ENCODE data around the gene PTPN9. TPM values are rescaled to one million over a fixed set of nuclear protein-coding genes. Genes with fewer than 3 reads are reported as not detected.
"Not testable (repeated sequence)": the region's sequence is repeated elsewhere in the genome, so short reads cannot be mapped to it uniquely, and the experiment has no call there.

PTPN9 gene
- total RNA-seq, 1 donor from 2014 or later = 8.6 TPM

DNA sequence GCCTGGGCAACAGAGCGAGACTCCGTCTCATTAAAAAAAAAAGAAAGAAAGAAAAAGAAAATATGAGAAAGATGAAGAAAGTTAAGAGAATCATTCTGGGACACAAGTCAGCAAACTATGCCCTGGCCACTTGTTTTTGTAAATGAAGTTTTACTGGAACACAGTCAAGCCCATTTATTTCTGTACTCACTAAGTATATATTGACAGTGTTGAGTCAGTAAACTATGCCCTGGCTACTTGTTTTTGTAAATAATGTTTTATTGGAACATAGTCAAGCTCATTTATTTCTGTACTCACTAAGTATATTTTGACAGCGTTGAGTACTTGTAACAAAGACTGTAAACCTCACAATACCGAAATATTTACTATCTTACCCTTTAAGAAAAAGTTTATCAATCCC, 85.4 kb downstream of the PTPN9 start:
- Histone ChIP-seq H3K27me3 (no peaks in the 10 kb centered on the region), H3K27ac (no peak overlapping the region), H3K4me2 (no peak overlapping the region), H3K79me2 (ENCODE audit: low read depth) (no peaks in the 10 kb centered on the region), H3F3A (ENCODE audit: low read depth) (peaks cover 4% of the 10 kb centered on the region), H3K9me3 (ENCODE audit: low read depth) (no peaks in the 10 kb centered on the region), H3K36me3 (no peaks in the 10 kb centered on the region), H4K20me1 (ENCODE audit: low read depth) (no peaks in the 10 kb centered on the region), H3K4me3 (no peak overlapping the region), H2AFZ (replicated peaks) (no peak overlapping the region), H3K4me1 (no peaks in the 10 kb centered on the region), H3K9ac (no peak overlapping the region)
- no peaks in the 10 kb centered on the region for H3K4me1 Mint-ChIP-seq
- H3K4me3 Mint-ChIP-seq = no peak overlapping the region
- no peak for TF ChIP-seq EZH2 (IDR thresholded peaks at IDR 0.05)
- no peak for TF ChIP-seq CTCF (IDR thresholded peaks at IDR 0.05)
- TF ChIP-seq EZH2phosphoT487 (IDR thresholded peaks at IDR 0.05) = no peak
- H3K27me3 Mint-ChIP-seq (ENCODE audit: insufficient read depth, low read depth) = peaks cover 2% of the 10 kb centered on the region
- no peaks in the 10 kb centered on the region for H3K9me3 Mint-ChIP-seq
- H3K27ac Mint-ChIP-seq = no peak overlapping the region
- peaks cover 20% of the 10 kb centered on the region for H3K36me3 Mint-ChIP-seq
- DNase-seq (ENCODE audit: low spot score) = no peak

GRCh38 chr15:75483961-75484360, 95.2 kb downstream of the PTPN9 start:
- no peak overlapping the region for H3K4me3 Mint-ChIP-seq
- TF ChIP-seq CTCF (IDR thresholded peaks at IDR 0.05) (no peak), EZH2phosphoT487 (IDR thresholded peaks at IDR 0.05) (no peak), EZH2 (IDR thresholded peaks at IDR 0.05) (no peak)
- H3K4me1 Mint-ChIP-seq = no peaks in the 10 kb centered on the region
- H3F3A ChIP-seq (ENCODE audit: low read depth) = no peaks in the 10 kb centered on the region
- no peaks in the 10 kb centered on the region for H3K9me3 ChIP-seq (ENCODE audit: low read depth)
- H3K27me3 ChIP-seq = no peaks in the 10 kb centered on the region
- H2AFZ ChIP-seq (replicated peaks) = no peak overlapping the region
- no peak overlapping the region for H3K27ac ChIP-seq
- H3K4me1 ChIP-seq = no peaks in the 10 kb centered on the region
- H4K20me1 ChIP-seq (ENCODE audit: low read depth) = no peaks in the 10 kb centered on the region
- peaks cover 16% of the 10 kb centered on the region for H3K9me3 Mint-ChIP-seq
- peaks cover 2% of the 10 kb centered on the region for H3K27me3 Mint-ChIP-seq (ENCODE audit: insufficient read depth, low read depth)
- no peak overlapping the region for H3K4me2 ChIP-seq
- peaks cover 42% of the 10 kb centered on the region for H3K36me3 Mint-ChIP-seq
- H3K79me2 ChIP-seq (ENCODE audit: low read depth) = no peaks in the 10 kb centered on the region
- no peak for DNase-seq (ENCODE audit: low spot score)
- H3K9ac ChIP-seq = no peak overlapping the region
- no peak overlapping the region for H3K27ac Mint-ChIP-seq
- H3K36me3 ChIP-seq = peaks cover 7% of the 10 kb centered on the region
- H3K4me3 ChIP-seq = no peak overlapping the region

DNA sequence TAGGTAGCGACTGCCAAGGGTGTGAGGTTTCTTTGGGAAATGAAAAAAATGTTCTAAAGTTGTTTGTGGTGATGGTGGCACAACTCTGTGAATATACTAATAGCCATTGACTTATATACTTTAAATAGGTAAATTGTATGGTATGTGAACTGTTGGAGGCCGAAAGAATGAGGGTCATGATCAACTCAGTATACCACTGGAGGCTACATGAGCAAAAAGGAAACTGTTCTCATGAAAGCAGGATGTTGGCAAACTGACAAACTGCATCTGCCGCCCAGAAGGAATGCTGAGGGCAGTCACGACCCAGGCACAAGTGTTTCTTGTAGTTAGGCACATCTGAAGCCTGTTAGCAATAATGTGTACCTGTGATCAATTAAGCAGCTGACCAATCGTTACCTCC, 95.6 kb downstream of the PTPN9 start:
- H3K36me3 ChIP-seq; H3K4me1 ChIP-seq; H3K4me1 Mint-ChIP-seq; H3K9ac ChIP-seq; H3K27me3 Mint-ChIP-seq (ENCODE audit: insufficient read depth, low read depth); H3K4me2 ChIP-seq; H3K4me3 Mint-ChIP-seq; H3K27me3 ChIP-seq; H3K4me3 ChIP-seq; H3K9me3 ChIP-seq (ENCODE audit: low read depth); H4K20me1 ChIP-seq (ENCODE audit: low read depth); H3K79me2 ChIP-seq (ENCODE audit: low read depth); H3K27ac ChIP-seq; H2AFZ ChIP-seq (replicated peaks); H3K27ac Mint-ChIP-seq; H3F3A ChIP-seq (ENCODE audit: low read depth); DNase-seq (ENCODE audit: low spot score): not testable (repeated sequence)
- H3K36me3 Mint-ChIP-seq = peaks cover 45% of the 10 kb centered on the region
- peaks cover 16% of the 10 kb centered on the region for H3K9me3 Mint-ChIP-seq

GRCh38 chr15:75483106-75483505, 96.0 kb downstream of the PTPN9 start:
- Mint-ChIP-seq H3K36me3 (peaks cover 48% of the 10 kb centered on the region), H3K4me3 (no peak overlapping the region), H3K27me3 (ENCODE audit: insufficient read depth, low read depth) (peaks cover 2% of the 10 kb centered on the region), H3K4me1 (no peaks in the 10 kb centered on the region), H3K27ac (no peak overlapping the region), H3K9me3 (peaks cover 16% of the 10 kb centered on the region)
- no peaks in the 10 kb centered on the region for H3K79me2 ChIP-seq (ENCODE audit: low read depth)
- no peak overlapping the region for H3K27ac ChIP-seq
- no peaks in the 10 kb centered on the region for H3K9me3 ChIP-seq (ENCODE audit: low read depth)
- TF ChIP-seq CTCF (IDR thresholded peaks at IDR 0.05) = no peak
- no peak for TF ChIP-seq EZH2 (IDR thresholded peaks at IDR 0.05)
- H3K4me3 ChIP-seq = no peak overlapping the region
- no peak overlapping the region for H3K4me2 ChIP-seq
- H3F3A ChIP-seq (ENCODE audit: low read depth) = no peaks in the 10 kb centered on the region
- DNase-seq (ENCODE audit: low spot score) = no peak
- no peak overlapping the region for H2AFZ ChIP-seq (replicated peaks)
- H3K27me3 ChIP-seq = no peaks in the 10 kb centered on the region
- no peak overlapping the region for H3K9ac ChIP-seq
- H3K36me3 ChIP-seq = peaks cover 7% of the 10 kb centered on the region
- no peaks in the 10 kb centered on the region for H3K4me1 ChIP-seq
- H4K20me1 ChIP-seq (ENCODE audit: low read depth) = no peaks in the 10 kb centered on the region

DNA sequence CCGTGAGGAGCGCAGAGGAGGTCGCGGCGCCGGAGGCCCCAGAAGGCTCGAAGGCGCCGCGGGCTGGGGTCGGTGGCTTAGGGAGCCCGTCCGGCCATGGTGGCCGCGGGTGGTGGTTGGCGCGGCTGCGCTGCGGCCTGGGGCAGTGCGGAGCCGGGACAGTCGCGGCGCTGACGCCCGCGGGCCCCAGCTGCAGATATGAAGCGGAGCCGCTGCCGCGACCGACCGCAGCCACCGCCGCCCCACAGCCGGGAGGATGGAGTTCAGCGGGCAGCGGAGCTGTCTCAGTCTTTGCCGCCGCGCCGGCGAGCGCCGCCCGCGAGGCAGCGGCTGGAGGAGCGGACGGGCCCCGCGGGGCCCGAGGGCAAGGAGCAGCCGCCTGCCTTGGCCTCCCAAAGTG, 98.7 kb downstream of the PTPN9 start:
- not testable (repeated sequence) for H3K9ac ChIP-seq; H3F3A ChIP-seq (ENCODE audit: low read depth); H3K36me3 ChIP-seq; H4K20me1 ChIP-seq (ENCODE audit: low read depth); H3K27ac Mint-ChIP-seq; H3K4me1 Mint-ChIP-seq; H3K4me1 ChIP-seq; H3K4me3 ChIP-seq; H3K4me2 ChIP-seq; H3K79me2 ChIP-seq (ENCODE audit: low read depth); H3K27me3 ChIP-seq; H3K4me3 Mint-ChIP-seq; H3K27ac ChIP-seq; H3K27me3 Mint-ChIP-seq (ENCODE audit: insufficient read depth, low read depth); DNase-seq (ENCODE audit: low spot score); H3K9me3 ChIP-seq (ENCODE audit: low read depth); H2AFZ ChIP-seq (replicated peaks)
- peaks cover 42% of the 10 kb centered on the region for H3K36me3 Mint-ChIP-seq
- H3K9me3 Mint-ChIP-seq = peaks cover 16% of the 10 kb centered on the region

Data from neural progenitor cell (in vitro differentiated cells).